Trophoblast cell (in vitro differentiated cells and primary cell): ENCODE measurements around the gene ACRBP.

ENCODE experiments used
- DNase-seq, 2 donors: peaks; one replicate each; pipeline ENCODE4 v3.0.0-alpha.2; 2016
- H2AFZ ChIP-seq: 2 replicates; pipeline ENCODE4 v1.6.1; 2013; ENCODE audit warnings: low read length, moderate library complexity, mild to moderate bottlenecking; ENCODE audit not compliant: insufficient read depth, poor library complexity
- H2AK5ac ChIP-seq: 2 replicates; pipeline ENCODE4 v1.6.1; 2013; ENCODE audit warnings: mild to moderate bottlenecking, low read length
- H2BK120ac ChIP-seq: 2 replicates; pipeline ENCODE4 v1.6.1; 2013; ENCODE audit warnings: low read length, mild to moderate bottlenecking, moderate library complexity; ENCODE audit not compliant: insufficient read depth, poor library complexity
- H2BK12ac ChIP-seq: 2 replicates; pipeline ENCODE4 v1.6.1; 2013; ENCODE audit warnings: mild to moderate bottlenecking, low read length, moderate library complexity
- H2BK5ac ChIP-seq: 2 replicates; pipeline ENCODE4 v1.6.1; 2013; ENCODE audit warnings: low read length, low read depth, moderate library complexity, mild to moderate bottlenecking; ENCODE audit not compliant: poor library complexity
- H3K14ac ChIP-seq: 2 replicates; pipeline ENCODE4 v1.6.1; 2013; ENCODE audit warnings: mild to moderate bottlenecking, low read length
- H3K18ac ChIP-seq: 2 replicates; pipeline ENCODE4 v1.6.1; 2013; ENCODE audit warnings: mild to moderate bottlenecking, low read length
- H3K23ac ChIP-seq: 2 replicates; pipeline ENCODE4 v1.6.1; 2013; ENCODE audit warnings: low read length
- H3K27ac ChIP-seq: 2 replicates; pipeline ENCODE4 v1.5.1; 2013; ENCODE audit warnings: low read depth, mild to moderate bottlenecking, inconsistent platforms, low read length, moderate library complexity
- H3K27me3 ChIP-seq: 2 replicates; pipeline ENCODE4 v1.6.1; 2013; ENCODE audit warnings: inconsistent platforms, mild to moderate bottlenecking, low read length, moderate library complexity; ENCODE audit not compliant: insufficient read depth
- H3K36me3 ChIP-seq, 2 experiments: 1 replicate in 1 of 2; 2 replicates in 1 of 2; pipeline ENCODE4 v1.6.1; 2013; ENCODE audit warnings: low read length in 2 of 2, mild to moderate bottlenecking in 2 of 2, moderate library complexity in 1 of 2; ENCODE audit not compliant: insufficient read depth in 2 of 2, control insufficient read depth in 1 of 2
- H3K4ac ChIP-seq: 2 replicates; pipeline ENCODE4 v1.6.1; 2013; ENCODE audit warnings: low read depth, mild to moderate bottlenecking, low read length, moderate library complexity
- H3K4me1 ChIP-seq, 2 experiments: 1 replicate in 1 of 2; 2 replicates in 1 of 2; pipeline ENCODE4 v1.6.1; 2013; ENCODE audit warnings: low read length in 2 of 2, mild to moderate bottlenecking in 2 of 2, moderate library complexity in 1 of 2; ENCODE audit not compliant: insufficient read depth in 2 of 2, control insufficient read depth in 1 of 2
- H3K4me2 ChIP-seq: 2 replicates; pipeline ENCODE4 v1.6.1; 2013; ENCODE audit warnings: inconsistent platforms, mild to moderate bottlenecking, low read length, moderate library complexity
- H3K4me3 ChIP-seq: 2 replicates; pipeline ENCODE4 v1.5.1; 2013; ENCODE audit warnings: mild to moderate bottlenecking, low read depth, low read length, inconsistent platforms
- H3K79me1 ChIP-seq: one replicate; pipeline ENCODE4 v1.6.1; 2013; ENCODE audit warnings: low read length
- H3K79me2 ChIP-seq: 2 replicates; pipeline ENCODE4 v1.6.1; 2013; ENCODE audit warnings: low read length, mild to moderate bottlenecking; ENCODE audit not compliant: control insufficient read depth, insufficient read depth, poor library complexity
- H3K9ac ChIP-seq: 2 replicates; pipeline ENCODE4 v1.6.1; 2013; ENCODE audit warnings: mild to moderate bottlenecking, low read length
- H3K9me3 ChIP-seq: 2 replicates; pipeline ENCODE4 v1.6.1; 2013; ENCODE audit warnings: low read depth, mild to moderate bottlenecking, control low read depth, inconsistent platforms, low read length; ENCODE audit not compliant: insufficient read depth
- H4K12ac ChIP-seq: 2 replicates; pipeline ENCODE4 v1.6.1; 2013; ENCODE audit warnings: low read depth, mild to moderate bottlenecking, low read length, moderate library complexity
- H4K8ac ChIP-seq: 2 replicates; pipeline ENCODE4 v1.6.1; 2013; ENCODE audit warnings: low read depth, mild to moderate bottlenecking, low read length, moderate library complexity
- H4K91ac ChIP-seq: one replicate; pipeline ENCODE4 v1.6.1; 2013; ENCODE audit warnings: low read depth, mild to moderate bottlenecking, low read length, moderate library complexity
- WGBS: extraction: QIAGEN DNeasy Blood & Tissue Kit; methylation state at CpG from one replicate; pipeline ENCODE4 v1.1.7; 2013; ENCODE audit warnings: missing lambda C conversion rate; ENCODE audit not compliant: insufficient read length, insufficient coverage; ENCODE audit errors: extremely low coverage; 5-methylcytosine and 5-hydroxymethylcytosine counted together

The ACRBP gene

DNA sequence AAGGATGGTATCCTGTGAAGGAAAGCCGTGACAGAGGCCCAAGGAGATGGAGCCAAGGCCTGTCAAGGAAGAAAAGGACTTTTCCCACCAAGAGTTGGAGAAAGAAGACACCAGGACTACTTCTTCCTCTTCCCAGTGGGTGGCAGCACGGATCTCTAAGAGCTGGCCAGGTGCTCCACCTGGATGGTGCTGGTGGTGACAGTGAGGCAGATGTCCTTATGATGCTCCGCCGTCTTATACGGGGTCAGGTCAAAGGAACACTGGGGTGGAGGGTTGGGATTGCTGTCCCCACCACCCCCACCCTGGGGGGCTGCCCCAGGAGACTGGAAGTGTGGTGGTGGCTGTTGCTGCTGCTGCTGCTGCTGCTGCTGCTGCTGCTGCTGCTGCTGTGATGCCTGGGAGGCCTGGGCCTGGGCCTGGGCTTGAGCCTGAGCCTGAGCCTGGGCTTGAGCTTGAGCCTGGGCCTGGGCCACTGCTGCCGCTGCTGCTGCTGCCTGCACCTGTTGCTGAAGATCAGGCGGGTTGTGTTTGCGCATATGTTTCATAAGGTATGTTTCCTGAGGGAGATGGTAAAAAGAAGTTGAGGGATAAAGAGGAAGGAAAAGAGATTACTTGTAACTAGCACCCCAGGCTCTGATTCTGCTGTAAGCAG, 20.5 kb upstream of the ACRBP start:
- H3K79me1 ChIP-seq = peaks cover 2% of the 10 kb centered on the region
- H4K12ac ChIP-seq = no peak overlapping the region
- H3K27me3 ChIP-seq = no peaks in the 10 kb centered on the region
- peak in 1 of 2 donors; percentile 38 for DNase-seq
- H3K4me2 ChIP-seq = no peak overlapping the region
- H2BK5ac ChIP-seq = no peak overlapping the region
- H2AFZ ChIP-seq = no peak overlapping the region
- no peaks in the 10 kb centered on the region for H3K9me3 ChIP-seq
- H3K14ac ChIP-seq = no peak overlapping the region
- no peak overlapping the region for H3K18ac ChIP-seq
- no peak overlapping the region for H4K91ac ChIP-seq
- WGBS = 100% methylated on average over 1 of the region's 8 CpGs
- peaks cover 37 to 54% of the 10 kb centered on the region in 2 experiments for H3K36me3 ChIP-seq
- H3K4ac ChIP-seq = no peak overlapping the region
- H3K79me2 ChIP-seq = peaks cover 2% of the 10 kb centered on the region
- H2AK5ac ChIP-seq = no peak overlapping the region
- no peak overlapping the region for H2BK12ac ChIP-seq
- no peak overlapping the region for H3K4me3 ChIP-seq
- H3K4me1 ChIP-seq = no peaks in the 10 kb centered on the region
- H2BK120ac ChIP-seq = no peak overlapping the region
- no peak overlapping the region for H4K8ac ChIP-seq
- H3K9ac ChIP-seq = no peak overlapping the region
- no peak overlapping the region for H3K27ac ChIP-seq
- H3K23ac ChIP-seq = no peak overlapping the region

DNA sequence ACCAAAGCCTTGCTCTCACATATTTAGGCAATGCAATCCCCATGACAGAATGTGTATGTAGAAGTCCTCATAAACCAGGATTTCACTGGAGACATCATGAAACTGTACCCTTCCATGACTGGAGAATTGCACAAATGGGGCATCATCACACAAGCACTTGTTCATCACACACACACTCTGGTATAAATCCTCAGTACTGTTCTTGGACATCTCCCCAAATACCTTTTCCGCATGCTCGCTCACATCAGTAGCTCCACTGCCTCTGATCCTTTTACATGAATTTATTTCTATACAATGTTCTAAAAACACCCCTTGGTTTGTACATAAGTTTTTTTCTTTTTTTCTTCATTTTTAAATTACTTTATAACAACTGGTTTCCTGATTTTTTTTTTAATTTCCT, 19.0 kb upstream of the ACRBP start:
- Histone ChIP-seq H3K27ac (no peak overlapping the region), H3K27me3 (no peaks in the 10 kb centered on the region), H3K4ac (no peak overlapping the region), H3K14ac (no peak overlapping the region), H2BK5ac (no peak overlapping the region), H4K8ac (no peak overlapping the region), H4K91ac (no peak overlapping the region), H3K9ac (no peak overlapping the region), H3K4me2 (no peak overlapping the region), H3K79me2 (peaks cover 3% of the 10 kb centered on the region), H2BK120ac (no peak overlapping the region), H3K4me3 (no peak overlapping the region), H3K23ac (no peak overlapping the region), H4K12ac (no peak overlapping the region), H2AK5ac (no peak overlapping the region), H3K9me3 (no peaks in the 10 kb centered on the region), H3K36me3 (peaks cover 25 to 40% of the 10 kb centered on the region in 2 experiments), H2BK12ac (no peak overlapping the region), H3K4me1 (no peaks in the 10 kb centered on the region), H3K79me1 (peaks cover 5% of the 10 kb centered on the region), H3K18ac (no peak overlapping the region), H2AFZ (no peak overlapping the region)
- no peak for DNase-seq
- no CpG with 5 or more reads among the region's 2 CpGs for WGBS

GRCh38 chr12:6664902-6665301, 17.7 kb upstream of the ACRBP start:
- H3K79me1 ChIP-seq = peaks cover 5% of the 10 kb centered on the region
- H3K9ac ChIP-seq = no peak overlapping the region
- no peak overlapping the region for H2BK5ac ChIP-seq
- H4K91ac ChIP-seq = no peak overlapping the region
- H3K36me3 ChIP-seq = peaks cover 17 to 28% of the 10 kb centered on the region in 2 experiments
- no peak overlapping the region for H2AK5ac ChIP-seq
- H3K79me2 ChIP-seq = peaks cover 3% of the 10 kb centered on the region
- H2AFZ ChIP-seq = no peak overlapping the region
- H4K12ac ChIP-seq = no peak overlapping the region
- H3K27ac ChIP-seq = no peak overlapping the region
- no peak overlapping the region for H3K18ac ChIP-seq
- H3K4me3 ChIP-seq = no peak overlapping the region
- H3K14ac ChIP-seq = no peak overlapping the region
- no peak overlapping the region for H3K4ac ChIP-seq
- H3K23ac ChIP-seq = no peak overlapping the region
- H2BK120ac ChIP-seq = no peak overlapping the region
- WGBS = no CpG with 5 or more reads among the region's 2 CpGs
- H3K27me3 ChIP-seq = no peaks in the 10 kb centered on the region
- no peak overlapping the region for H2BK12ac ChIP-seq
- H3K4me1 ChIP-seq = no peaks in the 10 kb centered on the region
- DNase-seq = no peak
- H4K8ac ChIP-seq = no peak overlapping the region
- no peak overlapping the region for H3K4me2 ChIP-seq
- no peaks in the 10 kb centered on the region for H3K9me3 ChIP-seq

DNA sequence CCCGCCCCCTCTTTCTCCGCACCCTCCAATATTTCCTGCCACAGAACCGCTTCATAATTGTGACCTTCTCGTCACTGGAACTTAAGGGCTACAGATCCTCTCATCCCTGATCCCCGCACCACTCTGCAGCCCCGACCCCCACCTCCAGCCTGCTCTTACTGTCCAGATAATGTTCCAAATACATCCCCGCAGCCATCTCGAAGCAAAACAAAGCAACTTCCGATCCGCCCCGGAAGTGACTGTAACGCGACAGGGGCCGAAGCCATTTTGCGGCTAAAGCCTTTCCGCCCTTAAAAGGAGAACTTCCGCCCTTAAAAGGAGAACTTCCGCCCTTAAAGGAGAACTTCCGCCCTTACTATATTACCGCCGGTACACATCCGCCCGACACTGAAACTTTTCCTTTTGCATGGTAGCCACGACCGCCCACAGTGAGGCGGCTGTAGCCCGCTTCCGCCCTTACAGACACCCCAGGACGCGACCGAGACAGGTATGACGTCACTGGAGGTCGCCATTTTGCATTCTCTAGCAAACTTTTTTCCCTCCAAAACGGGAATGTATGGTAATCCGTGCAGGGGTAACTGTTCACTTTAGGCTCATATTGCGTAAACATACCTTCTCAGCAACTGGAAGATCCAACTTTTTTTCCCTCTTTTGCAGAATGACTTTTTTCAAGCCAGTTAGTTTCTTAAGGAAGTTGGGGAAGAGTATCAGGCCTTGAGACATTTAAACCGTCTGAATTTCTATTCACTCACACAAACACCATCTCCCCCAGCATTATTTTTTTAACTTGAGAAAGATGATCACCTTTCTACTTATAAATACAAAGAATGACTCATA, 15.9 kb upstream of the ACRBP start, which contains the start of gene ING4:
TSS of gene ING4 (minus strand) at position 214 of the 837 bp plus-strand sequence. CDS start at position 196, 18 bp downstream.
- no CpG with 5 or more reads among the region's 37 CpGs for WGBS

More for the DNA sequence above, 15.9 kb upstream of the ACRBP start, which contains the start of gene ING4:
- H3K79me2 ChIP-seq = peaks cover 3% of the 10 kb centered on the region
- no peak within 1 kb of the TSS for H3K23ac ChIP-seq
- peak within 1 kb of the TSS; percentile 74 for H4K91ac ChIP-seq
- peak within 1 kb of the TSS; percentile 85 for H3K4me3 ChIP-seq
- peak within 1 kb of the TSS; percentile 57 for H3K18ac ChIP-seq
- peak within 1 kb of the TSS; percentile 97 for H4K8ac ChIP-seq
- H3K79me1 ChIP-seq = peaks cover 5% of the 10 kb centered on the region
- H3K14ac ChIP-seq = peak within 1 kb of the TSS; percentile 62
- H2BK120ac ChIP-seq = peak within 1 kb of the TSS; percentile 44
- H4K12ac ChIP-seq = peak within 1 kb of the TSS; percentile 92
- H2AFZ ChIP-seq = peak within 1 kb of the TSS; percentile 86
- peak within 1 kb of the TSS; percentile 84 for H3K9ac ChIP-seq
- H3K4me1 ChIP-seq = no peaks in the 10 kb centered on the region
- H3K4ac ChIP-seq = peak within 1 kb of the TSS; percentile 34
- H3K36me3 ChIP-seq = peaks cover 11 to 16% of the 10 kb centered on the region in 2 experiments
- H3K9me3 ChIP-seq = no peaks in the 10 kb centered on the region
- no peaks in the 10 kb centered on the region for H3K27me3 ChIP-seq
- H2BK5ac ChIP-seq = no peak within 1 kb of the TSS
- peak within 1 kb of the TSS; percentile 63 for H2AK5ac ChIP-seq
- peak within 1 kb of the TSS; percentile 46 for H3K27ac ChIP-seq
- DNase-seq = peak; percentile 100
- no peak within 1 kb of the TSS for H2BK12ac ChIP-seq
- peak within 1 kb of the TSS; percentile 93 for H3K4me2 ChIP-seq
